ENCODE data around the gene RUNDC3A.

RUNDC3A gene

GRCh38 chr17:44272321-44272951, 36.0 kb upstream of the RUNDC3A start:
- no peaks in the 10 kb centered on the region for H3K9me3 ChIP-seq
- H3K36me3 ChIP-seq, result no peaks in the 10 kb centered on the region
- H3K4me3 ChIP-seq (ENCODE audit: low read depth, low read length), result no peak overlapping the region
- DNase-seq, result no peak
- H3K4me1 ChIP-seq, result no peaks in the 10 kb centered on the region
- H3K27me3 ChIP-seq, result no peaks in the 10 kb centered on the region
- TF ChIP-seq CTCF (IDR thresholded peaks at IDR 0.05; ENCODE audit: low read depth, low read length), result no peak

GRCh38 chr17:44272954-44273353, 35.4 kb upstream of the RUNDC3A start:
- Histone ChIP-seq H3K27me3 (no peaks in the 10 kb centered on the region), H3K36me3 (no peaks in the 10 kb centered on the region), H3K9me3 (no peaks in the 10 kb centered on the region), H3K4me3 (ENCODE audit: low read depth, low read length) (no peak overlapping the region), H3K4me1 (no peaks in the 10 kb centered on the region)
- no peak for TF ChIP-seq CTCF (IDR thresholded peaks at IDR 0.05; ENCODE audit: low read depth, low read length)
- DNase-seq, result no peak

GRCh38 chr17:44273607-44274006, 34.8 kb upstream of the RUNDC3A start:
- Histone ChIP-seq H3K4me3 (ENCODE audit: low read depth, low read length) (no peak overlapping the region), H3K9me3 (no peaks in the 10 kb centered on the region), H3K4me1 (no peaks in the 10 kb centered on the region), H3K27me3 (no peaks in the 10 kb centered on the region), H3K36me3 (no peaks in the 10 kb centered on the region)
- no peak for DNase-seq
- TF ChIP-seq CTCF (IDR thresholded peaks at IDR 0.05; ENCODE audit: low read depth, low read length), result no peak

- H3K4me1 ChIP-seq, result no peaks in the 10 kb centered on the region
- H3K9me3 ChIP-seq, result no peaks in the 10 kb centered on the region
- TF ChIP-seq CTCF (IDR thresholded peaks at IDR 0.05; ENCODE audit: low read depth, low read length), result no peak
Measured at GRCh38 chr17:44277976-44278375, 30.4 kb upstream of the RUNDC3A start.

GRCh38 chr17:44279346-44279665, 29.1 kb upstream of the RUNDC3A start:
- Histone ChIP-seq H3K4me3 (ENCODE audit: low read depth, low read length) (no peak overlapping the region), H3K27me3 (no peaks in the 10 kb centered on the region)
- no peak for TF ChIP-seq CTCF (IDR thresholded peaks at IDR 0.05; ENCODE audit: low read depth, low read length)

More at GRCh38 chr17:44277976-44278375, 30.4 kb upstream of the RUNDC3A start:
- no peaks in the 10 kb centered on the region for H3K36me3 ChIP-seq
- no peak for DNase-seq
- no peak overlapping the region for H3K4me3 ChIP-seq (ENCODE audit: low read depth, low read length)
- H3K27me3 ChIP-seq, result no peaks in the 10 kb centered on the region

GRCh38 chr17:44279666-44280391, 28.6 kb upstream of the RUNDC3A start:
- Histone ChIP-seq H3K4me1 (no peaks in the 10 kb centered on the region), H3K36me3 (no peaks in the 10 kb centered on the region), H3K4me3 (ENCODE audit: low read depth, low read length) (no peak overlapping the region), H3K9me3 (no peaks in the 10 kb centered on the region), H3K27me3 (no peaks in the 10 kb centered on the region)
- no peak for TF ChIP-seq CTCF (IDR thresholded peaks at IDR 0.05; ENCODE audit: low read depth, low read length)
- DNase-seq, result no peak

More at GRCh38 chr17:44279346-44279665, 29.1 kb upstream of the RUNDC3A start:
- no peaks in the 10 kb centered on the region for H3K4me1 ChIP-seq
- H3K9me3 ChIP-seq, result no peaks in the 10 kb centered on the region
- DNase-seq, result no peak
- no peaks in the 10 kb centered on the region for H3K36me3 ChIP-seq

All from BE2C (cell line).